Cardiac atrium fibroblast (primary cell): Measurements from ENCODE around the gene HOXA3. TPM values are rescaled to one million over a fixed set of nuclear protein-coding genes. Genes with fewer than 3 reads are reported as not detected.

Experiments
- total RNA-seq: library from RNA; depleted of rRNA; stranded (reverse); fragments of >200 nt; gene quantifications from 2 replicates; pipeline ENCODE4 v1.2.3, GENCODE V29; 2015

HOXA3 gene
- not detected in 2 replicates for total RNA-seq

DNA sequence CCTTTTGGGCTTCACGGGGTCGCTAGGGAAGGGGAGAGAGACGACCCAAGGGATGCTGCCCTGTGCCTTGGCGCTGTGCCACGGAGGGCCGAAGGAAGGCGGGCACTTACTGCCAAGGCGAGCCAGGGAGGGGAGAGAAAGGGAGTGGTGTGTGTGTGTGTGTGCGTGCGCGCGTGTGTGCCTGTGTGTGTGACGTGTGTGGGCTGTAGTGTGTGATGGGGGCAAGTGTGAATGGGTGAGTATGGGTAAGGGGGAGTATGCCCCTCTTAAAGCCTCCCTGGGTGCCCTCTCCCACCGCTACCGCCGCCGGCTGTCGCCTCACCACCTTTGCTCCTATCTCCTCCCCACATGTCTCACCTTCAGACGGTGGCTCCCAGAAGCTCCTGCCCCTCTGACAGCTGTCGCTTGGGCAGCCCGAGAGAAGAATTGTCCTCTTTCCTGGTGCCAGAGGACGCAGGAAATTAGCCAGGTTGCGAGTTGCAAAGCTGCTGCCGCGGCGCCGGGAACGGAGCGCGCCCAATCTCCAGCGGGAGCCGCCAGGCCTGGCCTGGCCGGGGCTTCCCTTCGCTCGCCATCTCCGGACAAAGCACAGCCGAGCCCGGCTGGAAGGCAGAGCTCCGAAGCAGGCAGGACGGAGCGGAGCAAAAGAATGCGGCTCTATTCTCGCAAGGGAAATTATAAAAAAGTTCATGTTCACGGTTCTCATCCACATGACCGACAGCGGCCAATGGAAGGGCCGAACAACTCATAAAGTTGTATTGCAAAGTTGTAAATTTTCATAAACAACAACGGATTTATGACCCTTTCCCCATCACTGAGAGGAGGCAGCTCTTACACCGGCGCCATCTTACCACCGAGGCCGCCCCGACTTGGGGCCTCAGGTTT lies at the start of gene HOXA3:
TSS of gene HOXA3 (minus strand) at position 653 of the 885 bp plus-strand sequence. CDS start 41,943 bp downstream, outside the sequence.

GRCh38 chr7:27199849-27200760 lies 47.7 kb upstream of the HOXA3 start, which contains the start of gene HOXA13:
Gene HOXA13, minus strand, starts transcription at chr7:27200091. Its CDS starts 14 bp downstream, at chr7:27200077.

DNA sequence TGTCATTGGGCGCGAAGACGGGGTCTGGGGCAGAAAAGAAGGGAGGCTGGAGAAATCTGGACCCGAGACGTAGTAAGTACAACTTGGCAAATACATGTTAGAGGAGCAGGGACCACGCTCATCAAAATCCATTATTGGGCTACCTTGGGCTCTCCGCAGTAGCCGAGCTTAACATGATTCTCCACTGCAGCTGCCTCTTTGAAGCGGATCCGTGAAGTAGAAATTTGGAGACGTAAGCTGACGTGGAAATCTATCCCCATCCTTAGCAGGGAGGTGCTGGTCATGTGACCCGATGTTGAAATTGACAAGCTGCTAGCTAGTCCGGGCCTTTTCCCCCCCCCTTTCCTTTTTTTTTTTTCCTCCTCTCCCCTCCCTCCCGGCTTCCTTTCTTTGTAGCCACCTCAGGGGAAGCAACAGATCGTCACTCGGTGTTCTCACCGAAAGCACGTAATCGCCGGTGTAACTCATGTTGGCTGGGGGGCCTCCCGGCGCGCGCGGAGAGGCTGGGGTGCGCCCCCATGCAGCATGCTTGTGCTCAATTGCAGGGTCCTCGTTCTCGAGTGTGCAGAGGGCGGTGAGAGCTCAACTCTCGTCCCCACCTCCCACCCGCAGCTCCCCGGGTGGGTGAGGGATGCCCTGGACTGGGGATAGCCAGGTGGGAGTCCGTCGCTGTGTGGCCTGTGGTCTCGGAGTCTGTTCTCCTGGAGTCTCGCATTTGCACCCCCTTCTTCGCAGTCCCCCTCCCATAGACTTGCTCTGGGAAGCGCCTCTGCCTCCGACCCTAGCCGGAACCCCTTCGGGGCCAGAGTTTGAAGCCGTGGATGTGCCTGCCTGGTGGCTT lies 32.9 kb upstream of the HOXA3 start, which contains the start of gene HOXA11:
TSS of gene HOXA11 (minus strand) at position 220 of the 841 bp plus-strand sequence. CDS start at position 132, 88 bp downstream.

GRCh38 chr7:27173956-27174873 lies 21.8 kb upstream of the HOXA3 start, which contains the start of gene HOXA10:
Gene HOXA10, minus strand, starts transcription at chr7:27174320. Its CDS starts 14 bp downstream, at chr7:27174306.

GRCh38 chr7:27165089-27165995 lies 13.0 kb upstream of the HOXA3 start, which contains the start of gene HOXA9:
Gene HOXA9, minus strand, starts transcription at chr7:27165537. Its CDS starts 80 bp downstream, at chr7:27165457.

GRCh38 chr7:27156508-27156898 lies 4.1 kb upstream of the HOXA3 start, which contains the start of gene HOXA7:
Gene HOXA7, minus strand, starts transcription at chr7:27156675. Its CDS starts 130 bp downstream, at chr7:27156545.

DNA sequence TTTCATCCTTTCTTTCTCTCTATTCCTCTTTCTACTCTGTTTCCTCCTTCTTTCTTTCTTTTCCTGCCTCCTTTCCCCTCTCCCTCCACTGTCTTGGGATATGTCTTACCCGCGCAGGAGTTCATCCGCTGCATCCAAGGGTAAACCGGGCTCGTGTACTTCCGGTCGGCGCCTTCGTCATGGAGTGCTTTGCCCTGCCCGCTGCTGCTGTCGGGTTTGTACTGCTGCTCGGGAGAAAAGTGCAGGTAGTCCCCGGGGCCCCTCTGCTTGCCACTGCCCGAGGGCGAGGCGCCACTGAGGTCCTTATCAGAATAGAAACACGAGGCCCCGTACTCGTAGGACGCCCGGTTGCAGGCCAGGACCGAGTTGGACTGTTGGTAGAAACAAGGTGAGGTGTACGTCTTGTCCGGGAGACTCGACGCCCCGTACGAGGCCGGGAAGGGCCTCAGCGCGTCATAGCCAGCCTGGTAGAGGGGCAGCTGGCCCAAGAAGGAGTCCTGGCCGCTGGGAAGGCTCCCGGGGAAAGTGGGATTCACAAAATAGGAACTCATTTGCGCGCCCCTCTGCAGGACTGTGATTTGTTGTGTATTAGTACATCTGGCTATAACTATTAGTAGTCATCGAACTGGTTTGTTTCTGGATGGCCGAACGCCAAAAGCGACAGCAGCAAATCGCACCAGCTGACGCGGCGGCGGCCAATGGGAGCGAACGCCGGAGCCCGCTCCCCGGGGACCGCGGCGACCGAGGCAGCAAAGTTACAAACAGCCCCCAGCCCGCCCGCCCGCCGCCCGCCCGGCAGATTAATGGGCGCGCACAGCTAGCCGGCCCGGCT lies 5.0 kb downstream of the HOXA3 start, which contains the start of gene HOXA6:
TSS of gene HOXA6 (minus strand) at position 576 of the 832 bp plus-strand sequence. CDS start at position 551, 25 bp downstream.

GRCh38 chr7:27143023-27143949 lies 9.1 kb downstream of the HOXA3 start, which contains the start of gene HOXA5:
Gene HOXA5, minus strand, starts transcription at chr7:27143681. Its CDS starts 74 bp downstream, at chr7:27143607.

GRCh38 chr7:27130540-27131389 lies 21.6 kb downstream of the HOXA3 start, which contains the start of gene HOXA4:
Gene HOXA4, minus strand, starts transcription at chr7:27130757. Its CDS starts 24 bp downstream, at chr7:27130733.

DNA sequence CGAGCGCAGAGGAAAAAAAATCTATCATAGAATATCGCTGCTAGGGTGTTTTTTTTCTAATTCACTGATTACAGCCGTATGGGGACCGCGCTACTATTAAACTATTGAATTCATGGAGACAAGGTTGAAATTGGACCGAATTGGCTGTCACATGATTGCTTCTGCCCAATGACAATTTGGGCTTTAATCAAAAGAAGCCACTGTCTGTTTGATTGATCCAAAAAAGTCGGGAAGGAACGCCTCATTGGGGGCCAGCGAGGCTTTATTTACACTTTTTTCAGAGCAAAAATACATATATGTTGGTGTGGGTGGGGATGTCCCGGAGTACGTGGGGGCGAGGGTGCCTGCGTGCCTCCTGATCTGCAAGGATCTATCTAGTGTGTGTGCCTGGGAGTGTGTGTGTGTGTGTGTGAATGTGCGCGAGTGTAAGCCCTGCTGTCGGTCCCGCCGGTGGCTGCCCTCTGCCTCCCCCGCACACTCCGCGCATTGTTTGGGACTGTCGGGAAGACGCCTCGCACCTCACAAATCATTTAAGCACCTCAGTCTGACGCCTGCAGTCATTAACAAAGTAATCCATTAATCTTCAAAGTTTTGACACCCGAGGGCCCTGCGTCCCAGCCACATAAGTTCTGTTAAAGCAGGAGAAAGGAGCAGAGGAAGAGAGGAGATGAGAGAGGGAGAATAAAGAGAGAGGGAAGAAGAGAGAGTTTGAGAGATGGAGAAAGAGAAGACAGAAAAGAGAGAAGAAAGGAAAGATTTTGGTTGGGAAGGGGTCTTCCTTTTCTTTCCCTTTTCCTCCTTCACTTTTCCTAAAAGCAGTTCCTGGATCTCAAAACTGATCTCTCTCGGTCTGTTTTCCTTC lies 49.6 kb downstream of the HOXA3 start, which contains the start of gene HOXA2:
TSS of gene HOXA2 (minus strand) at position 103 of the 862 bp plus-strand sequence. CDS start 183 bp downstream, outside the sequence.

DNA sequence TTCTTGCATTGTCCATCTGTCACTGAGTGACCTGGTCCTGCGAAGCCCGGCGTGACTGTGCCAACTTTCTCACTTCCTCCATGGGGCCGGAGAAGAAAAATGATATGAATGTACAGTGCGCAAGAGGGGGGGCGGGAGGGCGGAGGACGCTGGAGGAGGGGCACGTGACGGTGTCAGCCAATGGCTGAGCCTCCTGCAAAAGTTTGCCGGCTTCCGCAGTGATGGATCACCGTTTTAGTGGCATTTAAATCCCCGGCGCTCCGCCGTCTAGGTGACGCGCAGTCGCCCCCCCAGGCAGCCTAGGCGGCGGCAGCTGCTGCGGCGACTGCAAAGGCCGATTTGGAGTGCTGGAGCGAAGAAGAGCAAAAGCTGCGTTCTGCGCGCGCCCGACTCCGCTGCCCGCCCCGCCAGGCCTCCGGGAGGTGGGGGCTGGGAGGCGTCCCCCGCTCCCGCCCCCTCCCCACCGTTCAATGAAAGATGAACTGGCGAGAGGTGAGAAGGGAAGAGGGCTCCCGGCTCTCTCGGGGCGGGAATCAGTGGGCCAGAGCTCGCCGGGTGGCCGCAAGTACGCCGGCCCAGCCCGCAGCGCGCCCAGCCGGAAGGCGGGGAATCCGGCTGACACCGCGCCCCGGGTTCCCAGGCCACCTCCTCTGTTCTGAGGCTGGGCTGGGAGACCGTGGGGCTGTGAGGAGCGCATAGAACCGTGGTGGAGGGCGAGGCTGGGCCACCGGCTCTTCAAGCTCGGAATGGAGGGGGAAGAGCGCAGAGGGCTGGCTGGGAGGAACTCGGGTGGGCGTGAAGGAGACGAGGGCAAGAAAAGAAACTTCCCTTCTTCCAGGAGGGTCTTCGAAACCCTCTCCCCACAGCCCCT lies 56.3 kb downstream of the HOXA3 start, which contains the start of gene HOXA1:
TSS of gene HOXA1 (minus strand) at position 104 of the 871 bp plus-strand sequence. CDS start at position 16, 88 bp downstream.

